ENCODE results near the gene CTSD. TPM values are rescaled to one million over a fixed set of nuclear protein-coding genes. Genes with fewer than 3 reads are reported as not detected.

CTSD gene
- total RNA-seq, 1 experiment from 2014 or later, result 367 TPM

DNA sequence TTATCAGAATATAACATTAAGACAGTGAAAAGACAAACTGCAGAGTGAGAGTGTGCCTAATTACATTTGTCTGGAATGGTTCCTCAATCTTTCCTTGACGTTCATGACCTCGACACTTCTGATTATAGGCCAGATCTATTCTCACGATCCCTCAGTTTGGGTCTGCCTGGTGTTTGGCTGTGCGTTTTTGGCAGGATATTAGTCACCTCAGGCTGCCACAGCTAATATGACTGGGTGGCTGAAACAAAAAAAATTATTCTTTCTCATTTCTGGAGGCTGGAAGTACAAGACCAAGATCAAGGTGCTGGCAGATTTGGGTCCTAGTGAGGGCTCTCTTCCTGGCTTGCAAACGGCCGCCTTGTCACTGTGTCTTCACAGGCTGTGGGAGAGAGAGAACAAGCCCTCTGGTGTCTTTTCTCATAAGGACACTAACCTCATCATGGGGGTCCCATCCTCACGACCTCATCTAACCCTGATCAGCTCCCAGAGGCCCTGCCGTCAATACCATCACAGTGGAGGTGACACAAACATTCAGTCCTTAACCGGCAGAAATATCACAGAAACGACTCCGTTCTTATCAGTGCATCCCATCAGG is 36.5 kb downstream of the CTSD start:
- Mint-ChIP-seq H3K4me1 (ENCODE audit: insufficient read depth, unreplicated experiment) (no peaks in the 10 kb centered on the region), H3K27me3 (ENCODE audit: insufficient read depth, unreplicated experiment) (peaks cover 80% of the 10 kb centered on the region), H3K4me3 (ENCODE audit: unreplicated experiment) (no peak overlapping the region), H3K9me3 (ENCODE audit: unreplicated experiment) (peaks cover 10% of the 10 kb centered on the region), H3K27ac (ENCODE audit: low read depth, unreplicated experiment) (no peak overlapping the region), H3K36me3 (ENCODE audit: insufficient read depth, unreplicated experiment) (no peaks in the 10 kb centered on the region)
- no peak for TF ChIP-seq CTCF (IDR thresholded peaks at IDR 0.05; ENCODE audit: unreplicated experiment)
- intact Hi-C loops (cut with micrococcal nuclease), result no loop called here
- no peak for DNase-seq (ENCODE audit: unreplicated experiment)
- CTCF ChIA-PET, result interaction anchor here (0.6 kb wide), 1 partner anchor 105 kb away, joined by 3 read pairs; no protein-coding TSS in a partner anchor
- POLR2A ChIA-PET, result interaction anchor here (0.5 to 2.0 kb wide), 2 partner anchors 10 to 514 kb away, joined by 3 to 7 read pairs; no protein-coding TSS in a partner anchor
- no TSS peak for BruUV-seq (replicated peaks)

GRCh38 chr11:1719781-1720180 is 43.9 kb downstream of the CTSD start:
- no peak overlapping the region for H3K4me3 Mint-ChIP-seq (ENCODE audit: unreplicated experiment)
- intact Hi-C loops (cut with micrococcal nuclease), result no loop called here
- no peaks in the 10 kb centered on the region for H3K9me3 Mint-ChIP-seq (ENCODE audit: unreplicated experiment)
- BruUV-seq (replicated peaks), result no TSS peak
- no peak overlapping the region for H3K27ac Mint-ChIP-seq (ENCODE audit: low read depth, unreplicated experiment)
- no peaks in the 10 kb centered on the region for H3K4me1 Mint-ChIP-seq (ENCODE audit: insufficient read depth, unreplicated experiment)
- ChIA-PET POLR2A (no interaction called here), CTCF (no interaction called here)
- TF ChIP-seq CTCF (IDR thresholded peaks at IDR 0.05; ENCODE audit: unreplicated experiment), result no peak
- no peak for DNase-seq (ENCODE audit: unreplicated experiment)
- H3K27me3 Mint-ChIP-seq (ENCODE audit: insufficient read depth, unreplicated experiment), result peaks cover 54% of the 10 kb centered on the region
- no peaks in the 10 kb centered on the region for H3K36me3 Mint-ChIP-seq (ENCODE audit: insufficient read depth, unreplicated experiment)

- H3K27me3 Mint-ChIP-seq (ENCODE audit: insufficient read depth, unreplicated experiment), result peaks cover 39% of the 10 kb centered on the region
- no peak overlapping the region for H3K4me3 Mint-ChIP-seq (ENCODE audit: unreplicated experiment)
- intact Hi-C loops (cut with micrococcal nuclease), result no loop called here
- DNase-seq (ENCODE audit: unreplicated experiment), result no peak
- no peaks in the 10 kb centered on the region for H3K4me1 Mint-ChIP-seq (ENCODE audit: insufficient read depth, unreplicated experiment)
- ChIA-PET CTCF (interaction anchor here (0.7 kb wide), 1 partner anchor 118 kb away, joined by 3 read pairs; no protein-coding TSS in a partner anchor), POLR2A (interaction anchor here (0.7 to 0.9 kb wide), 3 partner anchors 18 to 68 kb away, joined by 3 read pairs; partner anchors contain the start of gene CTSD)
- no TSS peak for BruUV-seq (replicated peaks)
- TF ChIP-seq CTCF (IDR thresholded peaks at IDR 0.05; ENCODE audit: unreplicated experiment), result no peak
- H3K27ac Mint-ChIP-seq (ENCODE audit: low read depth, unreplicated experiment), result no peak overlapping the region
- no peaks in the 10 kb centered on the region for H3K9me3 Mint-ChIP-seq (ENCODE audit: unreplicated experiment)
- no peaks in the 10 kb centered on the region for H3K36me3 Mint-ChIP-seq (ENCODE audit: insufficient read depth, unreplicated experiment)
Measured at GRCh38 chr11:1718326-1718725, 45.4 kb downstream of the CTSD start.

DNA sequence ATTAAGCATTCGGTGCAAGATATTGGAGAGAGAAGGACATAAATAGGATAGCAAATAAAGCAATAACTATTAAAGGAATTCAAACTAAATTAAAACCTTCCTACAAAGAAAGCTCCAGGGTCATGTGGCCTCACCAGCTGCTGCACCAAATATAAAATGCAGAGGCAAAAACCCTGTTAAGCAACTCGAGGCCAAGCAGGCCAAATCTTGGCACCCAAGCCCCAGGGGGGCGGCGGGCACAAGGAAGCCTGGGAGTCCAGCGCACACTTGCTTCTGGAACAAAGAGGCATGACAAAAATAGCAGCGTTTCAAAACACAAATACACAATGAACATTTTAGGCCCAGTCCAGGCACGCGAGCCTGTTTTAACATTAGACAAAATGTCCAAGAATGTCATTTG is 46.0 kb downstream of the CTSD start:
- intact Hi-C loops (cut with micrococcal nuclease), result no loop called here
- no TSS peak for BruUV-seq (replicated peaks)
- DNase-seq (ENCODE audit: unreplicated experiment), result no peak
- TF ChIP-seq CTCF (IDR thresholded peaks at IDR 0.05; ENCODE audit: unreplicated experiment), result no peak
- POLR2A ChIA-PET, result interaction anchor here (0.6 to 0.9 kb wide), 2 partner anchors 17 to 24 kb away, joined by 3 read pairs; no protein-coding TSS in a partner anchor
- Mint-ChIP-seq H3K4me3 (ENCODE audit: unreplicated experiment) (no peak overlapping the region), H3K27ac (ENCODE audit: low read depth, unreplicated experiment) (no peak overlapping the region), H3K4me1 (ENCODE audit: insufficient read depth, unreplicated experiment) (no peaks in the 10 kb centered on the region), H3K36me3 (ENCODE audit: insufficient read depth, unreplicated experiment) (no peaks in the 10 kb centered on the region), H3K27me3 (ENCODE audit: insufficient read depth, unreplicated experiment) (peaks cover 37% of the 10 kb centered on the region), H3K9me3 (ENCODE audit: unreplicated experiment) (no peaks in the 10 kb centered on the region)
- CTCF ChIA-PET, result interaction anchor here (0.6 to 0.9 kb wide), 3 partner anchors 24 to 164 kb away, joined by 3 read pairs; no protein-coding TSS in a partner anchor
